NB4 (cell line): ENCODE measurements around the gene ADSS2.

ENCODE experiments used
- DNase-seq: peaks from one replicate; pipeline ENCODE4 v3.0.0; 2010; ENCODE audit warnings: low read depth
- H3K4me3 ChIP-seq: one replicate; pipeline ENCODE4 v1.5.1; 2011; ENCODE audit warnings: mild to moderate bottlenecking, low read depth, low read length, moderate library complexity
- CTCF ChIP-seq: IDR thresholded peaks from one replicate; pipeline ENCODE4 v1.5.1; 2012; ENCODE audit warnings: low read depth, low read length
- MAX ChIP-seq: IDR thresholded peaks from 2 replicates; pipeline ENCODE4 v1.6.1; 2011; ENCODE audit warnings: low read depth, low read length
- MYC ChIP-seq: IDR thresholded peaks from 2 replicates; pipeline ENCODE4 v1.6.1; 2011; ENCODE audit warnings: low read depth, low read length
- POLR2A ChIP-seq: IDR thresholded peaks from 2 replicates; pipeline ENCODE4 v1.6.1; 2011; ENCODE audit warnings: mild to moderate bottlenecking; ENCODE audit not compliant: insufficient read length; ENCODE audit errors: extremely low read depth

Gene ADSS2

GRCh38 chr1:244429818-244430217, 21.9 kb downstream of the ADSS2 start:
- TF ChIP-seq CTCF, result no peak
- TF ChIP-seq MAX, result no peak
- TF ChIP-seq MYC, result no peak
- no peak for TF ChIP-seq POLR2A
- DNase-seq, result no peak
- no peak overlapping the region for H3K4me3 ChIP-seq

- TF ChIP-seq MYC (no peak), CTCF (no peak), POLR2A (no peak), MAX (no peak)
- no peak overlapping the region for H3K4me3 ChIP-seq
- DNase-seq, result no peak
These were observed 24.1 kb downstream of the ADSS2 start for GRCh38 chr1:244427647-244428046.

GRCh38 chr1:244424649-244425334, 26.9 kb downstream of the ADSS2 start:
- no peak for DNase-seq
- TF ChIP-seq POLR2A (no peak), MYC (no peak), MAX (no peak), CTCF (no peak)
- H3K4me3 ChIP-seq, result no peak overlapping the region

- H3K4me3 ChIP-seq, result no peak overlapping the region
- TF ChIP-seq CTCF, result no peak
- no peak for TF ChIP-seq POLR2A
- no peak for TF ChIP-seq MAX
- no peak for TF ChIP-seq MYC
- DNase-seq, result no peak
These were observed 29.5 kb downstream of the ADSS2 start for GRCh38 chr1:244422174-244422573.

- no peak for DNase-seq
- H3K4me3 ChIP-seq, result no peak overlapping the region
- TF ChIP-seq POLR2A, result no peak
- no peak for TF ChIP-seq MYC
- TF ChIP-seq CTCF, result no peak
- TF ChIP-seq MAX, result no peak
These were observed 32.7 kb downstream of the ADSS2 start for GRCh38 chr1:244419024-244419423.
